ENCODE results near the gene DNMBP. TPM values are rescaled to one million over a fixed set of nuclear protein-coding genes. Genes with fewer than 3 reads are reported as not detected.
A peak's percentile ranks its signal among the peaks of the same experiment; 100 is the strongest.

Gene DNMBP
- total and polyA plus RNA-seq, 2 experiments from 2014 or later, result 13.4 to 31.2 TPM

GRCh38 chr10:100033766-100034418, 24.1 kb upstream of the DNMBP start:
- Mint-ChIP-seq H3K36me3 (ENCODE audit: low read depth) (peaks cover 4% of the 10 kb centered on the region; the same call in 2 of the 3 replicates), H3K4me1 (peaks cover 12% of the 10 kb centered on the region), H3K27ac (no peak overlapping the region), H3K4me3 (no peak overlapping the region), H3K9me3 (peaks cover 9% of the 10 kb centered on the region; the same call in 2 of the 3 replicates), H3K27me3 (ENCODE audit: insufficient read depth, low read depth, poor library complexity) (peaks cover 3% of the 10 kb centered on the region)
- Histone ChIP-seq H3K9me2 (ENCODE audit: insufficient read depth) (no peaks in the 10 kb centered on the region), H3K27ac (ENCODE audit: low read depth) (no peak overlapping the region), H3F3A (replicated peaks; ENCODE audit: low read depth) (no peaks in the 10 kb centered on the region), H3K4me2 (no peak overlapping the region), H3K27me3 (ENCODE audit: insufficient read depth) (no peaks in the 10 kb centered on the region), H3K4me3 (no peak overlapping the region), H3K79me2 (replicated peaks; ENCODE audit: insufficient read depth) (no peaks in the 10 kb centered on the region), H2AFZ (no peak overlapping the region), H3K36me3 (ENCODE audit: insufficient read depth) (no peaks in the 10 kb centered on the region), H3K4me1 (ENCODE audit: insufficient read depth) (peaks cover 18% of the 10 kb centered on the region; the same call in 1 of the 2 replicates), H4K20me1 (replicated peaks; ENCODE audit: insufficient read depth) (no peaks in the 10 kb centered on the region)
- DNase-seq (ENCODE audit: low spot score) (peak; percentile 68), ATAC-seq (peak; percentile 45)
- TF ChIP-seq JUNB (IDR thresholded peaks at IDR 0.05; ENCODE audit: unreplicated experiment), result no peak
- no peak for TF ChIP-seq CTCF (conservative IDR thresholded peaks at IDR 0.05; ENCODE audit: low read depth in 2 of 2)
- no peak for TF ChIP-seq ZNF331 (CRISPR knock-in tag; IDR thresholded peaks at IDR 0.05; ENCODE audit: low read depth)
- TF ChIP-seq EZH2 (IDR thresholded peaks at IDR 0.05; ENCODE audit: low read depth, unreplicated experiment), result no peak
- TF ChIP-seq ETS1 (IDR thresholded peaks at IDR 0.05), result no peak
- no peak for TF ChIP-seq POLR2AphosphoS5 (IDR thresholded peaks at IDR 0.05; ENCODE audit: low read depth)
- TF ChIP-seq NANOG (IDR thresholded peaks at IDR 0.05; ENCODE audit: borderline replicate concordance), result no peak
- TF ChIP-seq REST (IDR thresholded peaks at IDR 0.05; ENCODE audit: unreplicated experiment), result no peak
- TF ChIP-seq CREB1 (CRISPR knock-in tag; IDR thresholded peaks at IDR 0.05; ENCODE audit: low read depth), result no peak

Measured in GM23338 (cell line).